ENCODE results near the gene FYTTD1. TPM values are rescaled to one million over a fixed set of nuclear protein-coding genes. Genes with fewer than 3 reads are reported as not detected.

FYTTD1 gene
- total RNA-seq, 2 donors from 2014 or later, result 20.4 to 47.3 TPM

- no peaks in the 10 kb centered on the region for H3K27me3 ChIP-seq (replicated peaks; ENCODE audit: insufficient read depth)
- TF ChIP-seq, protein P1, sequence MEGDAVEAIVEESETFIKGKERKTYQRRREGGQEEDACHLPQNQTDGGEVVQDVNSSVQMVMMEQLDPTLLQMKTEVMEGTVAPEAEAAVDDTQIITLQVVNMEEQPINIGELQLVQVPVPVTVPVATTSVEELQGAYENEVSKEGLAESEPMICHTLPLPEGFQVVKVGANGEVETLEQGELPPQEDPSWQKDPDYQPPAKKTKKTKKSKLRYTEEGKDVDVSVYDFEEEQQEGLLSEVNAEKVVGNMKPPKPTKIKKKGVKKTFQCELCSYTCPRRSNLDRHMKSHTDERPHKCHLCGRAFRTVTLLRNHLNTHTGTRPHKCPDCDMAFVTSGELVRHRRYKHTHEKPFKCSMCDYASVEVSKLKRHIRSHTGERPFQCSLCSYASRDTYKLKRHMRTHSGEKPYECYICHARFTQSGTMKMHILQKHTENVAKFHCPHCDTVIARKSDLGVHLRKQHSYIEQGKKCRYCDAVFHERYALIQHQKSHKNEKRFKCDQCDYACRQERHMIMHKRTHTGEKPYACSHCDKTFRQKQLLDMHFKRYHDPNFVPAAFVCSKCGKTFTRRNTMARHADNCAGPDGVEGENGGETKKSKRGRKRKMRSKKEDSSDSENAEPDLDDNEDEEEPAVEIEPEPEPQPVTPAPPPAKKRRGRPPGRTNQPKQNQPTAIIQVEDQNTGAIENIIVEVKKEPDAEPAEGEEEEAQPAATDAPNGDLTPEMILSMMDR (IDR thresholded peaks at IDR 0.05), result no peak
- no peaks in the 10 kb centered on the region for H3K9me3 ChIP-seq
- DNase-seq (ENCODE audit: low spot score) (no peak), ATAC-seq (ENCODE audit: insufficient number of reproducible peaks, low FRiP score, low read depth) (no peak)
- no peak overlapping the region for H3K27ac ChIP-seq
- H3K4me3 ChIP-seq, result no peak overlapping the region
- peaks cover 7 to 26% of the 10 kb centered on the region in 2 donors for H3K4me1 ChIP-seq (ENCODE audit: control insufficient read depth in 1 of 2, low read depth in 2 of 2)
- no peaks in the 10 kb centered on the region for H3K36me3 ChIP-seq
Measured at GRCh38 chr3:197734667-197735318, 14.9 kb upstream of the FYTTD1 start.

DNA sequence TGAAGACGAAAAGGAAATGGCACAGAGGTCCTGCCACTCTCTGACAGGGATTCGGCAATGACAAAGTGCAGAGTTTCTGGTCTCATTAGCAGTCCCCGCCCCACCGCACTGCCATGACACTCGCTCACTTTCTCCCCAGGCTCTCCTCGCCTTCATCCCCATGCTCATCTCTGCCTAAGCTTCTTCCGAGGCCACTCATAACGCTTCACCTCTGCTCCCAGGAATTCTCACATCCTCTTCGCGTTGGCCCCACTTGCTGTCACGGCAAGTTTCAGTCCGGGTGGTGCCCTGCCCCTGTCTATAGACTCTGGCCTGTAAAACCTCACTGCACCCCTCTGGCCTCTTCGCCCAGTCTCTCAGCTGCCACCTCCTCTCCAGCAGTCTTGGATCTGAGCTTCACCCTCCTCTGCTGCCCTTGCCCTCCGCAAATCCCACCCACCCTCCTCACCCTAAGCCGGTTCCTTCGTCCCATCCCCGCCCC lies 13.6 kb upstream of the FYTTD1 start:
- no peaks in the 10 kb centered on the region for H3K9me3 ChIP-seq
- H3K4me3 ChIP-seq, result peak overlapping the region; percentile 99
- DNase-seq (ENCODE audit: low spot score), result no peak
- no peak for ATAC-seq (ENCODE audit: insufficient number of reproducible peaks, low FRiP score, low read depth)
- H3K4me1 ChIP-seq (ENCODE audit: control insufficient read depth in 1 of 2, low read depth in 2 of 2), result peaks cover 7 to 22% of the 10 kb centered on the region in 2 donors
- no peaks in the 10 kb centered on the region for H3K36me3 ChIP-seq
- H3K27ac ChIP-seq, result peak overlapping the region; percentile 79 to 89
- TF ChIP-seq, protein P1 (IDR thresholded peaks at IDR 0.05), result no peak
- no peaks in the 10 kb centered on the region for H3K27me3 ChIP-seq (replicated peaks; ENCODE audit: insufficient read depth)

- Histone ChIP-seq H3K9me3 (no peaks in the 10 kb centered on the region), H3K36me3 (no peaks in the 10 kb centered on the region)
Measured at GRCh38 chr3:197736491-197737318, 13.0 kb upstream of the FYTTD1 start, which contains the start of gene RUBCN. Gene RUBCN, minus strand, starts transcription at chr3:197736904. Its CDS starts 185 bp downstream, at chr3:197736719.

DNA sequence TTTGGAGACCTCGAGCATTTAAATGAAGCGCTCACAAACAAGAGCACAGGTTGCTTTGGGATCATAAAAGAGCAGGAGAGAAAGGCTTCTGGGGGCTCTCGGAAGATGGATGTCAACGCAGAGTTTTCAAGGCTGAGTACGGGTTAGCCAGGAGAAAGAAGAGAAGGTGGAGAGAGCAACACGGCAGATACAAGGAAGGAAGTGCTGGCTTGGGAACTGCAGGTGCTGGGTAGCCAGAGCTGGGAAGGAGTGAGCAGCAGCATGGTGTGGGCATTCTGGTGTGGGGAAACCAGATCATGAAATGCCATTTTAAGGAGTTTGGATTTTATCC lies 12.4 kb upstream of the FYTTD1 start:
- Histone ChIP-seq H3K4me1 (ENCODE audit: control insufficient read depth in 1 of 2, low read depth in 2 of 2) (peaks cover 7 to 22% of the 10 kb centered on the region in 2 donors), H3K27ac (peak overlapping the region; percentile 74 to 79), H3K9me3 (no peaks in the 10 kb centered on the region), H3K27me3 (replicated peaks; ENCODE audit: insufficient read depth) (no peaks in the 10 kb centered on the region), H3K36me3 (no peaks in the 10 kb centered on the region), H3K4me3 (peak overlapping the region; percentile 99)
- TF ChIP-seq, protein P1 (IDR thresholded peaks at IDR 0.05), result no peak
- ATAC-seq (ENCODE audit: insufficient number of reproducible peaks, low FRiP score, low read depth) (peak; percentile 23), DNase-seq (ENCODE audit: low spot score) (no peak)

More at GRCh38 chr3:197736491-197737318, 13.0 kb upstream of the FYTTD1 start, which contains the start of gene RUBCN:
- Histone ChIP-seq H3K4me3 (peak within 1 kb of the TSS; percentile 99), H3K27ac (peak within 1 kb of the TSS; percentile 79 to 89), H3K4me1 (ENCODE audit: control insufficient read depth in 1 of 2, low read depth in 2 of 2) (peaks cover 7 to 22% of the 10 kb centered on the region in 2 donors), H3K27me3 (replicated peaks; ENCODE audit: insufficient read depth) (no peaks in the 10 kb centered on the region)
- DNase-seq (ENCODE audit: low spot score) (peak; percentile 84), ATAC-seq (ENCODE audit: insufficient number of reproducible peaks, low FRiP score, low read depth) (peak; percentile 98)
- TF ChIP-seq, protein P1 (IDR thresholded peaks at IDR 0.05), result no peak
